Activated CD4-positive, alpha-beta memory T cell treated with anti-CD3 and anti-CD28 coated beads for 36 hours (primary cell): ENCODE measurements around the gene DOCK8. TPM values are rescaled to one million over a fixed set of nuclear protein-coding genes. Genes with fewer than 3 reads are reported as not detected.

ENCODE experiments used
- CTCF ChIA-PET: fragments of 350-600 bp; sonication (Branson Sonifier 250); formaldehyde crosslinking; loops from one replicate; lab custom pipeline; 2021; ENCODE audit warnings: antibody characterized with exemption, inconsistent platforms; lab: Charles Lee
- POLR2A ChIA-PET: fragments of 350-600 bp; sonication (Branson Sonifier 250); formaldehyde crosslinking; loops from one replicate; lab custom pipeline; 2021; ENCODE audit warnings: antibody characterized with exemption; lab: Charles Lee
- DNase-seq: peaks from one replicate; pipeline ENCODE4 v3.0.0-alpha.2; 2020
- H3K27ac Mint-ChIP-seq: one replicate; pipeline ENCODE4 v1.8.0; 2021; ENCODE audit warnings: mixed read lengths
- H3K27me3 Mint-ChIP-seq: one replicate; pipeline ENCODE4 v1.8.0; 2021; ENCODE audit warnings: mixed read lengths
- H3K36me3 Mint-ChIP-seq: one replicate; pipeline ENCODE4 v1.8.0; 2021; ENCODE audit warnings: mixed read lengths
- H3K4me1 Mint-ChIP-seq: one replicate; pipeline ENCODE4 v1.8.0; 2021; ENCODE audit warnings: low read depth, mixed read lengths
- H3K4me3 Mint-ChIP-seq: one replicate; pipeline ENCODE4 v1.8.0; 2021; ENCODE audit warnings: mild to moderate bottlenecking, mixed read lengths
- H3K9me3 Mint-ChIP-seq: one replicate; pipeline ENCODE4 v1.8.0; 2021; ENCODE audit warnings: mixed read lengths
- intact Hi-C: fragments of 100-400 bp; cut with micrococcal nuclease; formaldehyde crosslinking; loops from one replicate; pipeline ENCODE4 v1.15.1; 2023
- total RNA-seq, 2 experiments: library from RNA; stranded (reverse); gene quantifications; one replicate each; pipeline ENCODE4 v1.2.3, GENCODE V29; 2021

Gene DOCK8
- total RNA-seq, 2 experiments from 2014 or later = 140 to 141 TPM

GRCh38 chr9:459491-460444 is 245.1 kb downstream of the DOCK8 start:
- H3K36me3 Mint-ChIP-seq = peaks cover 34% of the 10 kb centered on the region
- intact Hi-C loops = no loop called here
- H3K4me3 Mint-ChIP-seq = no peak overlapping the region
- H3K27ac Mint-ChIP-seq = peak overlapping the region; percentile 18
- CTCF ChIA-PET = interaction anchor here (1.2 kb wide), 1 partner anchor 100 kb away, joined by 3 read pairs; no protein-coding TSS in a partner anchor
- no peaks in the 10 kb centered on the region for H3K27me3 Mint-ChIP-seq
- H3K4me1 Mint-ChIP-seq = peaks cover 4% of the 10 kb centered on the region
- H3K9me3 Mint-ChIP-seq = no peaks in the 10 kb centered on the region
- DNase-seq = no peak
- POLR2A ChIA-PET = no interaction called here

GRCh38 chr9:462121-462520 is 247.5 kb downstream of the DOCK8 start:
- peak overlapping the region; percentile 59 for H3K27ac Mint-ChIP-seq
- no peaks in the 10 kb centered on the region for H3K27me3 Mint-ChIP-seq
- H3K4me1 Mint-ChIP-seq = peaks cover 4% of the 10 kb centered on the region
- intact Hi-C loops = no loop called here
- H3K36me3 Mint-ChIP-seq = peaks cover 33% of the 10 kb centered on the region
- no peak for DNase-seq
- CTCF ChIA-PET = no interaction called here
- no peaks in the 10 kb centered on the region for H3K9me3 Mint-ChIP-seq
- no peak overlapping the region for H3K4me3 Mint-ChIP-seq
- POLR2A ChIA-PET = no interaction called here

GRCh38 chr9:462606-463005 is 247.9 kb downstream of the DOCK8 start:
- DNase-seq = no peak
- CTCF ChIA-PET = no interaction called here
- Mint-ChIP-seq H3K27me3 (no peaks in the 10 kb centered on the region), H3K36me3 (peaks cover 29% of the 10 kb centered on the region), H3K27ac (peak overlapping the region; percentile 59), H3K4me1 (peaks cover 4% of the 10 kb centered on the region), H3K9me3 (no peaks in the 10 kb centered on the region), H3K4me3 (no peak overlapping the region)
- intact Hi-C loops = no loop called here
- POLR2A ChIA-PET = no interaction called here

GRCh38 chr9:463455-464171 is 248.9 kb downstream of the DOCK8 start:
- intact Hi-C loops = no loop called here

GRCh38 chr9:466747-467146 is 252.1 kb downstream of the DOCK8 start:
- POLR2A ChIA-PET = no interaction called here

More at GRCh38 chr9:463455-464171, 248.9 kb downstream of the DOCK8 start:
- Mint-ChIP-seq H3K4me1 (peaks cover 8% of the 10 kb centered on the region), H3K27ac (no peak overlapping the region), H3K4me3 (no peak overlapping the region), H3K9me3 (no peaks in the 10 kb centered on the region), H3K36me3 (peaks cover 28% of the 10 kb centered on the region), H3K27me3 (no peaks in the 10 kb centered on the region)
- ChIA-PET CTCF (no interaction called here), POLR2A (interaction anchor here (0.7 to 1.3 kb wide), 2 partner anchors 9 to 149 kb away, joined by 3 to 4 read pairs; no protein-coding TSS in a partner anchor)
- no peak for DNase-seq

GRCh38 chr9:468766-469426 is 254.2 kb downstream of the DOCK8 start:
- CTCF ChIA-PET = interaction anchor here (0.7 to 0.9 kb wide), 2 partner anchors 21 to 337 kb away, joined by 3 to 4 read pairs; no protein-coding TSS in a partner anchor
- intact Hi-C loops = no loop called here
- Mint-ChIP-seq H3K36me3 (peaks cover 15% of the 10 kb centered on the region), H3K4me1 (peaks cover 22% of the 10 kb centered on the region), H3K27ac (peak overlapping the region; percentile 86), H3K27me3 (no peaks in the 10 kb centered on the region), H3K9me3 (no peaks in the 10 kb centered on the region), H3K4me3 (peak overlapping the region; percentile 65)
- POLR2A ChIA-PET = no interaction called here
- DNase-seq = no peak

More at GRCh38 chr9:466747-467146, 252.1 kb downstream of the DOCK8 start:
- Mint-ChIP-seq H3K4me3 (no peak overlapping the region), H3K36me3 (peaks cover 28% of the 10 kb centered on the region), H3K4me1 (peaks cover 22% of the 10 kb centered on the region), H3K9me3 (no peaks in the 10 kb centered on the region), H3K27me3 (no peaks in the 10 kb centered on the region), H3K27ac (no peak overlapping the region)
- intact Hi-C loops = no loop called here
- CTCF ChIA-PET = no interaction called here
- no peak for DNase-seq

GRCh38 chr9:469672-470551 is 255.2 kb downstream of the DOCK8 start:
- Mint-ChIP-seq H3K9me3 (no peaks in the 10 kb centered on the region), H3K4me1 (peaks cover 22% of the 10 kb centered on the region), H3K4me3 (peak overlapping the region; percentile 96), H3K27me3 (no peaks in the 10 kb centered on the region), H3K36me3 (peaks cover 9% of the 10 kb centered on the region), H3K27ac (peak overlapping the region; percentile 86)
- intact Hi-C loops = loop anchor here (1.0 to 2.0 kb wide), 2 partner anchors 23 to 31 kb away; no protein-coding TSS in a partner anchor
- ChIA-PET POLR2A (interaction anchor here (1.0 to 1.3 kb wide), 2 partner anchors 13 to 34 kb away, joined by 3 to 4 read pairs; partner anchors contain the start of gene KANK1), CTCF (interaction anchor here (1.2 kb wide), 1 partner anchor 9 kb away, joined by 3 read pairs; no protein-coding TSS in a partner anchor)
- DNase-seq = peak; percentile 95

GRCh38 chr9:470552-471194 is 256.0 kb downstream of the DOCK8 start:
- peaks cover 7% of the 10 kb centered on the region for H3K36me3 Mint-ChIP-seq
- CTCF ChIA-PET = interaction anchor here (1.2 kb wide), 1 partner anchor 9 kb away, joined by 3 read pairs; no protein-coding TSS in a partner anchor
- peak overlapping the region; percentile 86 for H3K27ac Mint-ChIP-seq
- H3K27me3 Mint-ChIP-seq = no peaks in the 10 kb centered on the region
- H3K4me1 Mint-ChIP-seq = peaks cover 22% of the 10 kb centered on the region
- intact Hi-C loops = loop anchor here (1.0 to 2.0 kb wide), 2 partner anchors 23 to 30 kb away; no protein-coding TSS in a partner anchor
- H3K4me3 Mint-ChIP-seq = peak overlapping the region; percentile 96
- no peaks in the 10 kb centered on the region for H3K9me3 Mint-ChIP-seq
- DNase-seq = no peak
- POLR2A ChIA-PET = interaction anchor here (1.0 to 1.3 kb wide), 2 partner anchors 14 to 34 kb away, joined by 3 to 4 read pairs; partner anchors contain the start of gene KANK1

- ChIA-PET CTCF (interaction anchor here (1.2 kb wide), 1 partner anchor 8 kb away, joined by 3 read pairs; no protein-coding TSS in a partner anchor), POLR2A (no interaction called here)
- Mint-ChIP-seq H3K27me3 (no peaks in the 10 kb centered on the region), H3K27ac (no peak overlapping the region), H3K36me3 (peaks cover 5% of the 10 kb centered on the region), H3K4me3 (peak overlapping the region; percentile 96), H3K9me3 (no peaks in the 10 kb centered on the region), H3K4me1 (peaks cover 22% of the 10 kb centered on the region)
- no peak for DNase-seq
- intact Hi-C loops = loop anchor here (2.0 kb wide), 1 partner anchor 29 kb away; no protein-coding TSS in a partner anchor
Observed at GRCh38 chr9:471320-471719, 256.7 kb downstream of the DOCK8 start.

- H3K27ac Mint-ChIP-seq = no peak overlapping the region
- peaks cover 22% of the 10 kb centered on the region for H3K4me1 Mint-ChIP-seq
- H3K36me3 Mint-ChIP-seq = peaks cover 8% of the 10 kb centered on the region
- ChIA-PET POLR2A (interaction anchor here (1.0 kb wide), 1 partner anchor 9 kb away, joined by 3 read pairs; no protein-coding TSS in a partner anchor), CTCF (interaction anchor here (1.3 kb wide), 1 partner anchor 32 kb away, joined by 8 read pairs; the partner anchor contains the start of gene KANK1)
- intact Hi-C loops = no loop called here
- DNase-seq = no peak
- no peak overlapping the region for H3K4me3 Mint-ChIP-seq
- H3K27me3 Mint-ChIP-seq = no peaks in the 10 kb centered on the region
- H3K9me3 Mint-ChIP-seq = no peaks in the 10 kb centered on the region
Observed at GRCh38 chr9:472479-473075, 257.9 kb downstream of the DOCK8 start.
